Endothelial cell of hepatic sinusoid (primary cell): ENCODE results near the gene EHMT2.
"Not testable (repeated sequence)": the region's sequence is repeated elsewhere in the genome, so short reads cannot be mapped to it uniquely, and the experiment has no call there.

Source experiments
- in situ Hi-C: cut with HindIII; loops from 2 replicates; pipeline ENCODE4 v1.10.0; 2017; ENCODE audit warnings: low sequenced_read_pairs

EHMT2 gene

GRCh38 chr6:31915756-31916155, 18.3 kb upstream of the EHMT2 start:
- in situ Hi-C loops, result no loop called here

GRCh38 chr6:31915351-31915750, 17.9 kb upstream of the EHMT2 start:
- in situ Hi-C loops, result no loop called here

- in situ Hi-C loops, result no loop called here
Observed at GRCh38 chr6:31911826-31912585, 14.5 kb upstream of the EHMT2 start.

- in situ Hi-C loops, result not testable (repeated sequence)
Observed at GRCh38 chr6:31909298-31909697, 11.8 kb upstream of the EHMT2 start.

- in situ Hi-C loops, result no loop called here
Observed at GRCh38 chr6:31908791-31909190, 11.3 kb upstream of the EHMT2 start.

GRCh38 chr6:31908255-31908654, 10.8 kb upstream of the EHMT2 start:
- in situ Hi-C loops, result not testable (repeated sequence)

GRCh38 chr6:31907158-31907813, 9.8 kb upstream of the EHMT2 start:
- in situ Hi-C loops, result no loop called here

GRCh38 chr6:31906727-31907126, 9.2 kb upstream of the EHMT2 start:
- in situ Hi-C loops, result not testable (repeated sequence)

- in situ Hi-C loops, result no loop called here
Observed at GRCh38 chr6:31906122-31906521, 8.6 kb upstream of the EHMT2 start.

GRCh38 chr6:31905041-31905440, 7.5 kb upstream of the EHMT2 start:
- in situ Hi-C loops, result no loop called here

- in situ Hi-C loops, result no loop called here
Observed at GRCh38 chr6:31903957-31904356, 6.5 kb upstream of the EHMT2 start.

- in situ Hi-C loops, result no loop called here
Observed at GRCh38 chr6:31901953-31902643, 4.6 kb upstream of the EHMT2 start, which contains the start of gene ZBTB12. Gene ZBTB12, minus strand, starts transcription at chr6:31902086. Its CDS starts 781 bp downstream, at chr6:31901305.

GRCh38 chr6:31901415-31901952, 4.0 kb upstream of the EHMT2 start:
- in situ Hi-C loops, result no loop called here

- in situ Hi-C loops, result no loop called here
Observed at GRCh38 chr6:31900917-31901414, 3.5 kb upstream of the EHMT2 start.

GRCh38 chr6:31899882-31900722, 2.6 kb upstream of the EHMT2 start:
- in situ Hi-C loops, result no loop called here

- in situ Hi-C loops, result no loop called here
Observed at GRCh38 chr6:31899215-31899614, 1.7 kb upstream of the EHMT2 start.

- in situ Hi-C loops, result no loop called here
Observed at GRCh38 chr6:31898383-31899011, 999 bp upstream of the EHMT2 start.

GRCh38 chr6:31896856-31897611, 464 bp downstream of the EHMT2 start:
- in situ Hi-C loops, result no loop called here

- in situ Hi-C loops, result no loop called here
Observed at GRCh38 chr6:31896493-31896855, 1.0 kb downstream of the EHMT2 start.
